Esophagus squamous epithelium (tissue), 5 donors: ENCODE measurements around the gene TLE5. TPM values are rescaled to one million over a fixed set of nuclear protein-coding genes. Genes with fewer than 3 reads are reported as not detected.

ENCODE experiments used
- DNase-seq: peaks from one replicate; lab custom pipeline; 2025; lab: John Stamatoyannopoulos, UW
- H3K27ac ChIP-seq, 4 donors: fragments of 200-600 bp; sonication (generic); one replicate each; pipeline ENCODE4 v1.5.1; 2016 to 2019; ENCODE audit warnings: mild to moderate bottlenecking in 1 of 4
- H3K27me3 ChIP-seq, 4 donors: fragments of 200-600 bp; sonication (generic); 1 replicate in 3 of 4; 2 replicates in 1 of 4; pipeline versions ENCODE4 v1.5.1 to v1.6.0; 2017 to 2021; ENCODE audit warnings: antibody characterized with exemption in 1 of 4
- H3K36me3 ChIP-seq, 3 donors: fragments of 200-600 bp; sonication (generic); one replicate each; pipeline ENCODE4 v1.5.1; 2016 to 2019
- H3K4me1 ChIP-seq, 3 donors: fragments of 200-600 bp; sonication (generic); one replicate each; pipeline ENCODE4 v1.5.1; 2017 to 2019
- H3K4me3 ChIP-seq, 4 donors: fragments of 200-600 bp; sonication (generic); 1 replicate in 3 of 4; 2 replicates in 1 of 4; pipeline ENCODE4 v1.5.1; 2016 to 2019; ENCODE audit warnings: mild to moderate bottlenecking in 2 of 4, moderate library complexity in 1 of 4
- H3K9me3 ChIP-seq, 3 donors: fragments of 200-600 bp; sonication (generic); one replicate each; pipeline ENCODE4 v1.5.1; 2016 to 2019
- POLR2A ChIP-seq, 4 donors: fragments of 450-650 bp; IDR thresholded peaks; one replicate each; pipeline ENCODE4 v1.6.1; 2017; ENCODE audit warnings: antibody characterized with exemption in 4 of 4, mild to moderate bottlenecking in 4 of 4, moderate library complexity in 3 of 4
- WGBS, 2 donors: methylation state at CpG; one replicate each; pipeline ENCODE4 v1.1.5; 2018; 5-methylcytosine and 5-hydroxymethylcytosine counted together
- intact Hi-C: fragments of 100-400 bp; cut with DNase I; formaldehyde crosslinking; loops from one replicate; pipeline ENCODE4 v1.15.0; 2022
- total RNA-seq, 4 donors: library from RNA; depleted of rRNA; stranded (reverse); fragments of >200 nt; gene quantifications; one replicate each; pipeline ENCODE4 v1.1.0, GENCODE V29; 2016
- TF ChIP-seq, protein P1 (sequence below), 6 experiments: fragments of 450-650 bp in 4 of 6; fragments of 200-600 bp in 2 of 6; sonication (generic) in 2 of 6; IDR thresholded peaks; one replicate each; pipeline ENCODE4 v1.5.1; 2016 to 2019; ENCODE audit warnings: antibody characterized with exemption in 6 of 6, mild to moderate bottlenecking in 4 of 6, moderate library complexity in 4 of 6
- donor health status: DM: yes; HTN: yes; CAD: no.

TLE5 gene
- total RNA-seq, 4 donors from 2014 or later = 141 to 433 (median 298) TPM

DNA sequence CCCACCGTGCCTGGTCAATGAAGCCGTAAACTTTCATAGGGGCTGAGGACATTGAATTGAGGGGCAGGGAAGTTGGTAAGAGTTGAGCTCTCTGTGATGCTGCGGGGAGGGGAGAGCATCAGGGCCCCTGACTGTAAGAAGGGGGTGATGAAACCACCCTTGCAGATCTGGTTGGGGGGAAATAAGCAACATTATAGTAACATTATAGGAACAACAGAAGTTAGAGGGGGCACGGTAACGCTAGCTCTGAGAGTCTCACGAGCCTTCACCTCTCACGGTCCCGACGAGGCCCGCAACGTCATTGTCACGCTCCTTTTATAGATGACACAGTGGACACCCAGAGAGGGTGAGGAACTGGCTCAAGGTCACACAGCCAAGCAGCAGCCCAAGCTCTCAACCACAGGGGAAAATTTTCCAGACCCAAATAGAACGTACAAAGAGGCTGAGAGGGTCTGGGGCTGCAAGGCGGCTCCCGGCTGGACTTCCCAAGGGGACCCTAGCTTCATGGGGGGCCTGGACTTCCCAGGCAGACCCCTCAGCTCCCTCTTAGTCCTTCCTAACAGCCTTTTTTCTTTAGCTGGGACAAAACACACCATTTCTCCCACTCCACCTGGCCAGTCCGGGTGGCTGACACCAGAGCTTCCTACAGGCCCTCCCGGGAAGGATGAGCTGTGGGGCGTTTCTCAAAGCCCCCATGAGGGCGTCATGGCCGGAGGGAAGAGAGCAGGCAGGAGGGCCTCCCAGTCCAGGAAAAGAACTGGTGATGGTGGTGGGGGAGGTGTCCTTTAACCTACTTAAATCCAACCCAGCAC lies 4.1 kb downstream of the TLE5 start:
- intact Hi-C loops = no loop called here
- Histone ChIP-seq H3K4me1 (peaks cover 74 to 89% (median 78%) of the 10 kb centered on the region in 3 donors), H3K9me3 (no peaks in the 10 kb centered on the region), H3K4me3 (peak overlapping the region in 2 of 4 donors; percentile 2 to 43), H3K27ac (peak overlapping the region; percentile 85 to 99 (median 94)), H3K27me3 (no peaks in the 10 kb centered on the region), H3K36me3 (peaks cover 5 to 69% (median 20%) of the 10 kb centered on the region in 3 donors)
- TF ChIP-seq POLR2A (IDR thresholded peaks at IDR 0.05) = no peak
- TF ChIP-seq, protein P1, sequence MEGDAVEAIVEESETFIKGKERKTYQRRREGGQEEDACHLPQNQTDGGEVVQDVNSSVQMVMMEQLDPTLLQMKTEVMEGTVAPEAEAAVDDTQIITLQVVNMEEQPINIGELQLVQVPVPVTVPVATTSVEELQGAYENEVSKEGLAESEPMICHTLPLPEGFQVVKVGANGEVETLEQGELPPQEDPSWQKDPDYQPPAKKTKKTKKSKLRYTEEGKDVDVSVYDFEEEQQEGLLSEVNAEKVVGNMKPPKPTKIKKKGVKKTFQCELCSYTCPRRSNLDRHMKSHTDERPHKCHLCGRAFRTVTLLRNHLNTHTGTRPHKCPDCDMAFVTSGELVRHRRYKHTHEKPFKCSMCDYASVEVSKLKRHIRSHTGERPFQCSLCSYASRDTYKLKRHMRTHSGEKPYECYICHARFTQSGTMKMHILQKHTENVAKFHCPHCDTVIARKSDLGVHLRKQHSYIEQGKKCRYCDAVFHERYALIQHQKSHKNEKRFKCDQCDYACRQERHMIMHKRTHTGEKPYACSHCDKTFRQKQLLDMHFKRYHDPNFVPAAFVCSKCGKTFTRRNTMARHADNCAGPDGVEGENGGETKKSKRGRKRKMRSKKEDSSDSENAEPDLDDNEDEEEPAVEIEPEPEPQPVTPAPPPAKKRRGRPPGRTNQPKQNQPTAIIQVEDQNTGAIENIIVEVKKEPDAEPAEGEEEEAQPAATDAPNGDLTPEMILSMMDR (IDR thresholded peaks at IDR 0.05) = no peak
- no peak for DNase-seq
- 64 to 73% methylated on average over 4 to 18 of the region's 20 CpGs for WGBS, 2 donors

DNA sequence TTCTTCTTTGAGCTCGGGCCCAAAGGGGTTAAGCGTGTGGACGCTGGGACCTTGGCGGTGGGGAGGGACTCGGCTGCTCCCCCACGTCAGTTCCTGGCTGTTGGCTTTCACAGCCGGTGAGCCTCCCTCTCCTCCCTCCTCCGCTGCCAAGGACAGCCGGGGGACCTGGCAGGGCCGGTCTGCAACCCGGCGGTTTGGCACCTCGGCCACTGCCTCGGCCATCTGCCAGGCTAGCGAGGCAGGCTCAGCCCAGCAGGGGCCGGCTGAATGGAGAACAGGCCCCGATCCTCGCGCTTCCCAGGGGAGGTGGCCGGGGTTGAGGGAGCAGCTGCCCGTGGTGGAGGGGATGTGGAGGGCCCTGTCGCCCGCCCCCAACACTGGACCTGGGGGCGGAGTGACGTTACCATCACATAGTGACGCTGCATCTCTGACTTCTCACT lies 5.0 kb downstream of the TLE5 start:
- Histone ChIP-seq H3K9me3 (no peaks in the 10 kb centered on the region), H3K4me1 (peaks cover 70 to 88% (median 71%) of the 10 kb centered on the region in 3 donors), H3K27me3 (no peaks in the 10 kb centered on the region), H3K36me3 (peaks cover 5 to 78% (median 21%) of the 10 kb centered on the region in 3 donors), H3K4me3 (peak overlapping the region in 3 of 4 donors; percentile 2 to 43 (median 18)), H3K27ac (peak overlapping the region; percentile 85 to 99 (median 94))
- no peak for DNase-seq
- TF ChIP-seq, protein P1 (IDR thresholded peaks at IDR 0.05) = peak in 1 of 6 experiments; percentile 17
- no peak for TF ChIP-seq POLR2A (IDR thresholded peaks at IDR 0.05)
- intact Hi-C loops = no loop called here
- WGBS, 2 donors = 0 to 36% methylated on average over 5 to 15 of the region's 26 CpGs

DNA sequence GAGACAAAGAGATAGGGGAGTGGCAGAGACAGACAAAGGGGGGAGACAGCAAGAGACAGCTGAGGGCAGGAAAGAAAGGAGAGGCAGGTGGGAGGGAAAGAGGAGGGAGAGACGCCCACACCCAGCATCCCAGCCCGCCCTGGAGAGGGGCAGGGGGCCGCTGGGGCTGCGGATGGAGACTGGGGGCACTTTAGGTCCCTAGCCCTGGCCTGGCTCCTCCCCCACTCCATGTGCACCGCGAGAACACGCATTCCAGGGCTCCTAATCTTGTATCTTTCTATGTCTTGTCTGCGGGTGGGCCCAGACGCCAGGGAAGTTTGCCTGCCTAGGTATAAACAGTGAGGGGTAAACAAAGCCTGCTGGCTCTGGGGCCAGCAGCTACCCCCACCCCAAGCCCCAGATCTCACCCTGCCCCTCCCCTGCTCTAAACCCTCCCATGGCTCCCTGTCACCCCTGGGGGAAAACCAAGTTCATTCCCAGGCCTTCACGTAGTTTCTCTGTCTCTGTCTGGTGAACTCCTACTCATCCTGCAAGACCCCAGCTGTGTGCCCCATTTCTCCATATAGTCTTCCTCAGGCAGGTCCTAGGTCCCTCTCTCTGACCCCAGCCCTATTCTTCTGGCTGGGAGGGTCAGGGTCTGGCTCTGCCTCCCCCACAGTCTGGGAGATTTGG lies 5.7 kb downstream of the TLE5 start:
- H3K27me3 ChIP-seq = no peaks in the 10 kb centered on the region
- H3K4me3 ChIP-seq = peak overlapping the region in 2 of 4 donors; percentile 18 to 43
- intact Hi-C loops = no loop called here
- TF ChIP-seq, protein P1 (IDR thresholded peaks at IDR 0.05) = no peak
- no peak for TF ChIP-seq POLR2A (IDR thresholded peaks at IDR 0.05)
- 39 to 56% methylated on average over 9 to 10 of the region's 10 CpGs for WGBS, 2 donors
- H3K27ac ChIP-seq = peak overlapping the region; percentile 85 to 99 (median 94)
- no peak for DNase-seq
- peaks cover 5 to 78% (median 21%) of the 10 kb centered on the region in 3 donors for H3K36me3 ChIP-seq
- no peaks in the 10 kb centered on the region for H3K9me3 ChIP-seq
- peaks cover 70 to 92% (median 71%) of the 10 kb centered on the region in 3 donors for H3K4me1 ChIP-seq

DNA sequence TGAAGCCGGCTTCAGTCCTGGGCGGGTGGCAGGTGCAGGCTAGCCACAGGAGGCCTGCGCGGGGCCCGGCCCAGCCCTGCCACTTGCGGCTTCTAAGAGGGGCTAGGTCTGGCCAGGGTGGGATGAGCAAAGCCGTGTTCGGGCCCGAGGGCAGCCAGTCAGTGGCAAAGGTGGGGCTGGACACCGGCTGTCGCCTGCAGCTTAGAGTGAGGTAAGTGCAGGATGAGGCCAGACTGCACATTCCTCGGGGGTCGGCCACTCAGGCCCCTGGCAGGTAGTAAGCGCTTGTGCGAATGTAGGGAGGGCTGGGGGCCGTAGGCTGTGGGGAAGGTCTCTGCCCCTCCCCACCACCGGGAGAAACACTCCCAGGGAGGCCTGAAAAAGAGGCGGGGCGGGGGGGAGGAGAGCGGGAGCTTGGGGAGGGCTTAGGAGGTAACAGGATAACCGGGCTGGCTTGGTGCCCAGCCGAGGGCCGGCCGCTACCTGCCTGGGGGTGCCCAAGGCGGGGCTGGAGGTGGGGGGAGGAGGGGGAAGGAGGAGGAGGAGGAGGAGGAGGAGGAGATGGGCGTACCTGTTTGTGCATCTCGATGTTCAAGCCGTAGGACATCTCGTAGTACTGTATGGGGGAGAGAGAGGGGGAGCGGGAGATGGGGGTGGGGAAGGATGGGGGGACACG lies 6.4 kb downstream of the TLE5 start:
- intact Hi-C loops = no loop called here
- Histone ChIP-seq H3K36me3 (peaks cover 5 to 78% (median 21%) of the 10 kb centered on the region in 3 donors), H3K4me3 (peak overlapping the region in 2 of 4 donors; percentile 5 to 32), H3K27me3 (no peaks in the 10 kb centered on the region), H3K9me3 (no peaks in the 10 kb centered on the region), H3K27ac (peak overlapping the region; percentile 85 to 99 (median 94)), H3K4me1 (peaks cover 74 to 93% (median 76%) of the 10 kb centered on the region in 3 donors)
- TF ChIP-seq, protein P1 (IDR thresholded peaks at IDR 0.05) = no peak
- TF ChIP-seq POLR2A (IDR thresholded peaks at IDR 0.05) = no peak
- WGBS, 2 donors = 25 to 30% methylated on average over 5 to 10 of the region's 31 CpGs
- DNase-seq = no peak
